CMK (cell line): ENCODE measurements around the gene UBTF.

Source experiments
- DNase-seq: peaks from one replicate; pipeline ENCODE4 v3.0.0-alpha.2; 2010; ENCODE audit warnings: low read depth

UBTF gene

GRCh38 chr17:44214896-44215295, 4.6 kb downstream of the UBTF start:
- DNase-seq, result no peak

GRCh38 chr17:44214230-44214494, 5.3 kb downstream of the UBTF start:
- no peak for DNase-seq

GRCh38 chr17:44213403-44214229, 5.9 kb downstream of the UBTF start:
- no peak for DNase-seq

GRCh38 chr17:44212507-44213402, 6.7 kb downstream of the UBTF start:
- DNase-seq, result no peak

- no peak for DNase-seq
Observed at GRCh38 chr17:44211281-44212265, 7.9 kb downstream of the UBTF start.

- peak; percentile 87 for DNase-seq
Observed at GRCh38 chr17:44210342-44211192, 8.9 kb downstream of the UBTF start.

- DNase-seq, result no peak
Observed at GRCh38 chr17:44209786-44210341, 9.6 kb downstream of the UBTF start.

- no peak for DNase-seq
Observed at GRCh38 chr17:44207743-44208142, 11.7 kb downstream of the UBTF start.

GRCh38 chr17:44207319-44207718, 12.2 kb downstream of the UBTF start:
- no peak for DNase-seq

- no peak for DNase-seq
Observed at GRCh38 chr17:44206825-44207155, 12.7 kb downstream of the UBTF start.

- no peak for DNase-seq
Observed at GRCh38 chr17:44205962-44206824, 13.3 kb downstream of the UBTF start.

- no peak for DNase-seq
Observed at GRCh38 chr17:44204441-44204882, 15.0 kb downstream of the UBTF start.

GRCh38 chr17:44203731-44204440, 15.6 kb downstream of the UBTF start:
- no peak for DNase-seq

GRCh38 chr17:44202756-44203155, 16.7 kb downstream of the UBTF start:
- no peak for DNase-seq

GRCh38 chr17:44200478-44201155, 18.9 kb downstream of the UBTF start:
- no peak for DNase-seq

- DNase-seq, result peak; percentile 92
Observed at GRCh38 chr17:44199553-44200477, 19.7 kb downstream of the UBTF start, which contains the start of gene ATXN7L3. Gene ATXN7L3 (minus strand): TSS chr17:44199884. CDS start chr17:44198070, 1,814 bp downstream.
